CD4-positive, alpha-beta T cell treated with Interleukin-1 beta for 1 hour (primary cell): ENCODE data around the gene NRSN2.

Experiments
- DNase-seq, 2 donors: peaks; one replicate each; pipeline ENCODE4 v3.0.0-alpha.2; 2020 to 2022

NRSN2 gene

DNA sequence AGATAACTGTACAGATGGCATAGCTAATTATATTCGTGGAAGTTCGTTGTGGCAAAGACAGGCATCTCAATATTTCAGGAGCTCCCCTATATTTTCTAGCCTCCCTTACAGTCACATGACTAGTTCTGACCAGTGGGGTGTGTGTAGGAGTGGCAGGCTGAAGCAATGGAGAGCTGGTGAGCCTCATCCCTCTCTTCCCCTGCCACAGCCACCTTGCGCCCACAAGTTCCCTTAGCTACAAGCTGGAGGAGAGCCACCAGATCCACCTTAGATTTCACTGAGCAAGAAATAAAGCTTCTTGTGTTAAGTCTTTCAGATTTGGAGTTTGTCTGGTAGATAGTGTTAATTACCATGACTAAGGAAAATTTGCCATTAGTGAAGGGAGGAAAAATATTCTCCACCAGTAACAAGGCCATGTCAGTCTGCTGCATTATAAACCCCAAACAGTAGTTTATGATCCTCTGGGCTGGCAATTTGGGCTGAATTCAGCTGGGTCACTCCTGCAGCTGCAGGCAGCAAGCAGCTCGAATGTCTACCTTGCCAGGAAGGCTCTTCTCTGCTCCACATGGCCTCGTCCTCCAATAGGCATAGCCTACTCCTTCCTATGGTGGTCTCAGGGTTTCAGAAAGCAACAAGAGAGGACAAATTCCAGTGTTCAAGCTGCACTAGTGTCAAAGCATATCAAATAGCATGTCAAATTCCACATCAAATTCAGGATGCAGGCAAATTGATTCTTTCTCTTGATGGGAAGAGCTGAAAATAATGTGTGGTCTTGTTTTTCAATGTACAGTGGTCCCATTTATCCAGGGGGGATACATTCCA lies 53.8 kb downstream of the NRSN2 start:
- DNase-seq = no peak

DNA sequence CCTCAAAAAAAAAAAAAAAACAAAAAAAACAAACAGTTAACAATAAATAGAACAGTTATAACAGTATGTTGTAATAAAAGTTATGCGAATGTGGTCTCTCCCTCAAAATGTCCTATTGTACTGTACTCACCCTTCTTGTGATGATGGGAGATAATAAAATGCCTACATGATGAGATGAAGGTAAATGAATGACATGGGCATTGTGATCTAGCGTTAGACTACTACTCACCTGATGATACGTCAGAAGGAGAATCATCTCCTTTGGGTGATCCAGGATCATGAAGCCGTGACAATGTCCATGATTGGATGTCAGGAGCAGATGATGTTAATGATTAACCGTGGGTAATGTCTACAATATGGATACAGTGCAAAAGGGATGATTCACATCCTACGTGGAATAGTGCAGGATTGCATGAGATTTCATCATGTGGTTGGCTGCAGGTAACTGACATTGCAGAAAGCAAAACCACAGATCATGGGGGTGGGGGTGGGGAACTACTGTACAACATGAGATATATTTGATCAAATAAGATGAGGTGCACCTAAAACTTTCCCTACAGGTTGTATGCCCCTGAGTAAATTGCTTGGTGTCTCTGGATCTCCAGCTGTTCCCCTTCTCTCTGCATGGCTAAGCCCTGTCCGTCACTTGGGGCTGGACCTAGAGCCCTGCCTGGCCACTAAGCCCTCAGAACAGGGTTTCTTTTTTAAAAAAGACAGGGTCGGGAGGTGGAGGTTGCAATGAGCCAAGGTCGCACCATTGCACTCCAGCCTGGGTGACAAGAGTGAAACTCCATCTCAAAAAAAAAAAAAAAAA lies 55.0 kb downstream of the NRSN2 start:
- DNase-seq = no peak

DNA sequence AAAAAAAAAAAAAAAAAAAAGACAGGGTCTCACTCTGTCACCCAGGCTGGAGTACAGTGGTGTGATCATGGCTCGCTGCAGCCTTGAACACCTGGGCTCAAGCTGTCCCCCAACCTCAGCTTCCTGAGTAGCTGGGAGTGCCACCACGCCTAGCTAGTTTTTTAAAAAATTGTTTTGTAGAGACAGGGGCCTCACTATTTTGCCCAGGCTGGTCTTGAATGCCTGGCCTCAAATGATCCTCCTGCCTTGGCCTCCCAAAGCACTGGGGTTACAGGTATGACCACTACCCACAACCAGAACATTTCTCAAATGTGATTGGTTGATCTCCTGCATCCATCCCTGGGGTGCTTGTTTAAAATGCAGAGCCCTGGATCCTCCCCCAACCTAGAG lies 55.6 kb downstream of the NRSN2 start:
- no peak for DNase-seq

DNA sequence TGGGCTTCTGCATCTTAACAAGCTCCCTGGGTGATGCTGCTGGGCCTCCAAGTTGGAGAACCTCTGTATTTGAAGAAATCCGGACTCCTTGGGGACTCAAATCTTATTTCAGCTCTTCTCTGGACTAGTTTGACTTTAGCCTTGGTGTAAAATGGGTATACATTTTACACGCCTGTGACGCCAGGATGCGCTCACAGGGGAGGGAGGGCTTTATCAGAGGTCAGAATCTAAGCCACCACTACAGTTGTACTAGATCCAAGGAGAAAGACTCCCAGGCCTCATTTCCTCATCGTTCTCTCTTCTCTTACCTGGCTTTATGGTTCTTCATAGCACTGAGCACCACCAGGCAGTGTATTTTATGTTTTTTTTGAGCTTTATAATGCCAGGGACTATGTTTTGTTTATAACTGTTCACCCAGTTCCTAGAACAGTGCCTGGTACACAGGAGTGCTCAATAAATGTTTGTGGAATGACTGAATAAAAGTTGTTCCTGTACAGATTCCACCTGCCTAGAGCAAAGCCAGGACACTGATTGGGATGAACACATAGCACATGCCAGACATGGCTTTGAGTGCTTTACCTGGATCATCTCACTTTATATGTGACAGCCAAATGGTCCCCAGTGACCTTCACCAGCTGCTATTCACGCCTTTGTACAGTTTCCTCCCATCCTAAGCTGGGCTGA lies 56.1 kb downstream of the NRSN2 start:
- no peak for DNase-seq

DNA sequence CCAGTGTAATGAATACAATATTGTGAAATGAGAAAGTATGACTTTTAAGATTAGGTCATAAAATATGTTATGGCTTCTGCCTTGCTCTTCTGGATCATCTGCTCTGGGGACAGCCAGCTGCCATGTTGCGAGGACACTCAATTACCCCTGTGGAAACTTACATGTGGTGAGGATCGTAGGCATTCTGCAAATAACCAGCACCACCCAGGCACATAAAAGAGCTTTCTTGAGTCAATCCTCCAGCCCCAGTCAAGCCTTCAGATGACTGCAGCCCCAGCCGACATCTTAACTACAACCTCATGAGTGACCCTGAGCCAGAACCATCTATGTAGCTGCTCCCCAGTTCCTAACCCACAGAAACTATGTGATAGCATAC lies 56.7 kb downstream of the NRSN2 start:
- DNase-seq = no peak

DNA sequence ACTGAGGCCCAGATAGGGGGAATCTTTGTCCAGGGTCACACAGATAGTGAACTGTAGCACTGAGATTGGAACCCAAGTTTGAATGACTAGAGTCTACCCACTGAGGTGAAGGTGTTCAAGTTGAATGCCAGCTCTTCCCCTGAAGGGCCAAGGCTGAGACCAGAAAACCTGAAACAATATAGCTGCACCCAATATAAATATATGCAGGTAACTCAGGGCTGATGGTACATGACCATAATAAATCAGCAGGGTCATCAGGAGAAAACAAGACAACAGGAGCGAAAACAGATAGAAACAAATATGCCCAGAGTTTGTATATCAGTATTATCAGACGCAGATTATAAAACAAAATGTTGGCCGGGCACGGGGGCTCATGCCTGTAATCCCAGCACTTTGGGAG lies 57.2 kb downstream of the NRSN2 start:
- DNase-seq = no peak
